LNCaP clone FGC (cell line): ENCODE measurements around the gene COMMD3.

Experiments
- DNase-seq: peaks from one replicate; pipeline ENCODE4 v3.0.0-alpha.2; 2011; ENCODE audit warnings: low read depth
- H3K4me3 ChIP-seq: 2 replicates; pipeline ENCODE4 v1.5.1; 2011; ENCODE audit warnings: mild to moderate bottlenecking, low read depth, low read length, control low read depth
- CTCF ChIP-seq: IDR thresholded peaks from 2 replicates; pipeline ENCODE4 v1.5.1; 2012; ENCODE audit warnings: mild to moderate bottlenecking; ENCODE audit not compliant: control insufficient read depth, insufficient read depth; ENCODE audit errors: extremely low read depth

The COMMD3 gene

DNA sequence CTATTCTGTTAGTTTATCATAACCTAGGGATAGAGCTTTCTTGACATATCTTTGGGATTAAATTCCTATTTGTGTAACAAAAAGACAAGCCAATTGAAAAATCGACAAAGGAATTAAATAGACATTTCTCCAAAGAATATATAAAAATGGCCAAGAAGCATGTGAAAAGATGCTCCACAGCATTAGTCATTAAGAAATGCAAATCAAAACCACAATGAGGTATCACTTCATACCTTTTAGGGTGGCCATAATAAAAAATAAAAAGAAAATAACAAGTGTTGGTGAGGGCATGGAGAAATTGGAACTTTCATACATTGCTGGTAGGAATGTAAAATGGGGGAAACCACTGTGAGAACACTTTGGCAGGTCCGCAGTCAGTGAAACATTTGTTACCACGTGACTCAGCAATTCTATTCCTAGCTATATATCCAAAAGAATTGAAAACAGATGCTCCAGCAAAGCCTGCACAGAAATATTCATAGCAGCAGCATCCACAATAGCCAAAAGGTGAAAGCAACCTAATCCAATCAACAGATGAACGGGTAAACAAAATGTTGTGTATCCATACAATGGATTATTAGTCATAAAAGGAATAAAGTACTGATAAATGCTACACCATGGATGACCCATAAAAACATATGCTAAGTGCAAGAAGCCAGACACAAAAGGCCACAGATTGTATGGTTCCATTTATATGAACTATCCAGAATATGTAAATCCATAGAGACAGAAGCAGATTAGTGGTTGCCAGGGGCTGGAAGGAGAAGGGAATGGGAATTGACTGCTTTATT is 49.7 kb downstream of the COMMD3 start:
- TF ChIP-seq CTCF, result no peak
- H3K4me3 ChIP-seq, result no peak overlapping the region
- DNase-seq, result no peak

DNA sequence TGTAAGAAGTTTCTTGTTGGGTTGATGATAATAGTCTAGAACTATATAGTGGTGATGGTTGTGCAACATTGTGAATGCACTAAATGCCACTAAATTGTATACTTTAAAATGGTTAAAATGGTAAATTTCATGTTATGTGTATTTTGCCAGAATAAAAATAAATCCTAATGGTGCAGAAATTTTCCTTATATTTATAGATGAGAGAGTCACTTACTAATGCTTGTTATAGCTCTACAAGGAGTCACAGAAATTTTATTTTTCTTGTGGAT is 50.2 kb downstream of the COMMD3 start:
- no peak overlapping the region for H3K4me3 ChIP-seq
- TF ChIP-seq CTCF, result no peak
- DNase-seq, result no peak

GRCh38 chr10:22366771-22367170 is 50.6 kb downstream of the COMMD3 start:
- no peak overlapping the region for H3K4me3 ChIP-seq
- no peak for TF ChIP-seq CTCF
- no peak for DNase-seq

DNA sequence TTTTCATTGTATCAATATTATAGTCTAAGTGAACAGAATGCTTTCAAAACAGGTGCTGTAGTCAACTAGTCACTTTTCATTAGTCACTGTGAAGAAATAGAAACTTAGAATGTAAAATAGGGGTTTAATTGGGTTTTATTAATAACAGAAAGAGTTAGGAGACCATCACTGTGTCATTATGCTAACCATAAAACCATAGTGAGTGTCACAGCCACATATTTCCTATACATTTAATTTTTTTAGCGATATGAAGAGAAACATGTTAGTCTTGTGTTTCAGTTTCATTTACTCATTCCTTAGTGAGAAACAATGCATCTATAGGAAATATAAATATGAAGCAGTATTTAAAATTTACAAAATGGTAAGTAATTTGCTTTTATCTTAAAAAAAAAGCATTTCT is 51.3 kb downstream of the COMMD3 start:
- no peak for TF ChIP-seq CTCF
- no peak for DNase-seq
- no peak overlapping the region for H3K4me3 ChIP-seq

GRCh38 chr10:22368402-22368801 is 52.2 kb downstream of the COMMD3 start:
- no peak for TF ChIP-seq CTCF
- no peak overlapping the region for H3K4me3 ChIP-seq
- DNase-seq, result no peak

DNA sequence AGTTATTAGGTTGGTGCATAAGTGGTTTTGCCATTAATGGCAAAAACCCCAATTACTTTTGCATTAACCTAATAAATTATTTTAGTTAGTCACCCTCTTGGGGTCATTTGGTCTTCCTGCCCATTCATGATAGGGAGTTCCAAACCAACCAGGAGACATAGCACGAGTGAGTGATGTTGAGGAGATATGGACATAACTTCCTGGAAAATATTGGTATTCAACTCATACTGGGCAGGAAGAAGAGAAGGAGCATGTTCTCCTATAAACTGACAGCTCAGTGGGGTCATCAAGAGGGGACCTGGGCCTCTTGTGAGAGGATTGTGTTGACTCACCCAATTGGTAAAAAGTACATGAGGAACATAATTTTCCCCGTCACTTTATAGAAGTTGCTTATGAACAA is 52.8 kb downstream of the COMMD3 start:
- no peak for TF ChIP-seq CTCF
- DNase-seq, result no peak
- no peak overlapping the region for H3K4me3 ChIP-seq

GRCh38 chr10:22369434-22370072 is 53.4 kb downstream of the COMMD3 start:
- TF ChIP-seq CTCF, result no peak
- H3K4me3 ChIP-seq, result no peak overlapping the region
- no peak for DNase-seq
